ENCODE measurements around the gene CCNL1.
"Not testable (repeated sequence)": the region's sequence is repeated elsewhere in the genome, so short reads cannot be mapped to it uniquely, and the experiment has no call there.

CCNL1 gene

GRCh38 chr3:157190380-157190872 is 30.5 kb upstream of the CCNL1 start:
- Histone ChIP-seq H3K36me3 (ENCODE audit: insufficient read depth, insufficient read length, low read length) (no peaks in the 10 kb centered on the region), H3K4me3 (ENCODE audit: insufficient read length, low read depth) (no peak overlapping the region), H3K4me1 (ENCODE audit: insufficient read depth, insufficient read length) (no peaks in the 10 kb centered on the region), H3K27me3 (ENCODE audit: insufficient read depth, insufficient read length) (no peaks in the 10 kb centered on the region), H3K9ac (ENCODE audit: insufficient read length, low read depth) (no peak overlapping the region), H3K9me3 (ENCODE audit: insufficient read depth, low read length) (peaks cover 60% of the 10 kb centered on the region)
- TF ChIP-seq ZNF274 (IDR thresholded peaks at IDR 0.05; ENCODE audit: low read depth, low read length): no peak
- TF ChIP-seq SUZ12 (IDR thresholded peaks at IDR 0.05; ENCODE audit: extremely low read depth, insufficient read depth, insufficient read length): no peak
- no peak for TF ChIP-seq YY1 (IDR thresholded peaks at IDR 0.05; ENCODE audit: insufficient read depth, insufficient read length)
- DNase-seq (ENCODE audit: low read depth, low spot score): no peak

- no peak overlapping the region for H3K9ac ChIP-seq (ENCODE audit: insufficient read length, low read depth)
- H3K36me3 ChIP-seq (ENCODE audit: insufficient read depth, insufficient read length, low read length): no peaks in the 10 kb centered on the region
- H3K4me3 ChIP-seq (ENCODE audit: insufficient read length, low read depth): no peak overlapping the region
- no peak for DNase-seq (ENCODE audit: low read depth, low spot score)
- peaks cover 60% of the 10 kb centered on the region for H3K9me3 ChIP-seq (ENCODE audit: insufficient read depth, low read length)
- TF ChIP-seq SUZ12 (IDR thresholded peaks at IDR 0.05; ENCODE audit: extremely low read depth, insufficient read depth, insufficient read length) (no peak), YY1 (IDR thresholded peaks at IDR 0.05; ENCODE audit: insufficient read depth, insufficient read length) (no peak), ZNF274 (IDR thresholded peaks at IDR 0.05; ENCODE audit: low read depth, low read length) (no peak)
- no peaks in the 10 kb centered on the region for H3K4me1 ChIP-seq (ENCODE audit: insufficient read depth, insufficient read length)
- H3K27me3 ChIP-seq (ENCODE audit: insufficient read depth, insufficient read length): no peaks in the 10 kb centered on the region
Measured at GRCh38 chr3:157188391-157188790, 28.4 kb upstream of the CCNL1 start.

GRCh38 chr3:157182879-157183278 is 22.9 kb upstream of the CCNL1 start:
- TF ChIP-seq YY1 (IDR thresholded peaks at IDR 0.05; ENCODE audit: insufficient read depth, insufficient read length) (no peak), ZNF274 (IDR thresholded peaks at IDR 0.05; ENCODE audit: low read depth, low read length) (no peak), SUZ12 (IDR thresholded peaks at IDR 0.05; ENCODE audit: extremely low read depth, insufficient read depth, insufficient read length) (no peak)
- H3K9me3 ChIP-seq (ENCODE audit: insufficient read depth, low read length): peaks cover 69% of the 10 kb centered on the region
- no peak overlapping the region for H3K4me3 ChIP-seq (ENCODE audit: insufficient read length, low read depth)
- H3K9ac ChIP-seq (ENCODE audit: insufficient read length, low read depth): no peak overlapping the region
- no peaks in the 10 kb centered on the region for H3K27me3 ChIP-seq (ENCODE audit: insufficient read depth, insufficient read length)
- DNase-seq (ENCODE audit: low read depth, low spot score): no peak
- H3K36me3 ChIP-seq (ENCODE audit: insufficient read depth, insufficient read length, low read length): no peaks in the 10 kb centered on the region
- no peaks in the 10 kb centered on the region for H3K4me1 ChIP-seq (ENCODE audit: insufficient read depth, insufficient read length)

- no peak for DNase-seq (ENCODE audit: low read depth, low spot score)
- no peak for TF ChIP-seq SUZ12 (IDR thresholded peaks at IDR 0.05; ENCODE audit: extremely low read depth, insufficient read depth, insufficient read length)
- no peak for TF ChIP-seq ZNF274 (IDR thresholded peaks at IDR 0.05; ENCODE audit: low read depth, low read length)
- no peak for TF ChIP-seq YY1 (IDR thresholded peaks at IDR 0.05; ENCODE audit: insufficient read depth, insufficient read length)
- peaks cover 56% of the 10 kb centered on the region for H3K9me3 ChIP-seq (ENCODE audit: insufficient read depth, low read length)
- no peaks in the 10 kb centered on the region for H3K4me1 ChIP-seq (ENCODE audit: insufficient read depth, insufficient read length)
- no peak overlapping the region for H3K4me3 ChIP-seq (ENCODE audit: insufficient read length, low read depth)
- peaks cover 3% of the 10 kb centered on the region for H3K36me3 ChIP-seq (ENCODE audit: insufficient read depth, insufficient read length, low read length)
- no peak overlapping the region for H3K9ac ChIP-seq (ENCODE audit: insufficient read length, low read depth)
- no peaks in the 10 kb centered on the region for H3K27me3 ChIP-seq (ENCODE audit: insufficient read depth, insufficient read length)
Measured at GRCh38 chr3:157180262-157180661, 20.3 kb upstream of the CCNL1 start.

GRCh38 chr3:157179365-157179803 is 19.4 kb upstream of the CCNL1 start:
- Histone ChIP-seq H3K27me3 (ENCODE audit: insufficient read depth, insufficient read length) (no peaks in the 10 kb centered on the region), H3K4me1 (ENCODE audit: insufficient read depth, insufficient read length) (no peaks in the 10 kb centered on the region), H3K4me3 (ENCODE audit: insufficient read length, low read depth) (no peak overlapping the region), H3K9ac (ENCODE audit: insufficient read length, low read depth) (no peak overlapping the region), H3K9me3 (ENCODE audit: insufficient read depth, low read length) (peaks cover 51% of the 10 kb centered on the region), H3K36me3 (ENCODE audit: insufficient read depth, insufficient read length, low read length) (peaks cover 3% of the 10 kb centered on the region)
- DNase-seq (ENCODE audit: low read depth, low spot score): no peak
- no peak for TF ChIP-seq YY1 (IDR thresholded peaks at IDR 0.05; ENCODE audit: insufficient read depth, insufficient read length)
- TF ChIP-seq SUZ12 (IDR thresholded peaks at IDR 0.05; ENCODE audit: extremely low read depth, insufficient read depth, insufficient read length): no peak
- no peak for TF ChIP-seq ZNF274 (IDR thresholded peaks at IDR 0.05; ENCODE audit: low read depth, low read length)

- not testable (repeated sequence) for H3K9ac ChIP-seq (ENCODE audit: insufficient read length, low read depth); H3K27me3 ChIP-seq (ENCODE audit: insufficient read depth, insufficient read length); DNase-seq (ENCODE audit: low read depth, low spot score); H3K4me3 ChIP-seq (ENCODE audit: insufficient read length, low read depth); H3K36me3 ChIP-seq (ENCODE audit: insufficient read depth, insufficient read length, low read length); H3K4me1 ChIP-seq (ENCODE audit: insufficient read depth, insufficient read length)
- H3K9me3 ChIP-seq (ENCODE audit: insufficient read depth, low read length): peaks cover 51% of the 10 kb centered on the region
Measured at GRCh38 chr3:157178503-157179364, 18.8 kb upstream of the CCNL1 start.

GRCh38 chr3:157177801-157178453 is 18.0 kb upstream of the CCNL1 start:
- H3K9me3 ChIP-seq (ENCODE audit: insufficient read depth, low read length): peaks cover 51% of the 10 kb centered on the region
- not testable (repeated sequence) for H3K9ac ChIP-seq (ENCODE audit: insufficient read length, low read depth); H3K36me3 ChIP-seq (ENCODE audit: insufficient read depth, insufficient read length, low read length); H3K4me1 ChIP-seq (ENCODE audit: insufficient read depth, insufficient read length); H3K4me3 ChIP-seq (ENCODE audit: insufficient read length, low read depth); H3K27me3 ChIP-seq (ENCODE audit: insufficient read depth, insufficient read length); DNase-seq (ENCODE audit: low read depth, low spot score)

All from NT2/D1 (cell line).